Ovary (tissue), 9 donors: ENCODE data around the gene LENEP. TPM values are rescaled to one million over a fixed set of nuclear protein-coding genes. Genes with fewer than 3 reads are reported as not detected.
A peak's percentile ranks its signal among the peaks of the same experiment; 100 is the strongest.

Source experiments
- DNase-seq, 5 donors: peaks; one replicate each; pipeline ENCODE4 v3.0.0-alpha.2; 2019 to 2020
- H3K27ac ChIP-seq, 2 donors: fragments of 200-600 bp; one replicate each; pipeline versions ENCODE4 v1.5.1 to v1.8.0; 2019 to 2022
- H3K27me3 ChIP-seq: fragments of 200-600 bp; one replicate; pipeline ENCODE4 v1.8.0; 2022
- H3K36me3 ChIP-seq: fragments of 200-600 bp; sonication (generic); one replicate; pipeline ENCODE4 v1.5.1; 2019
- H3K4me1 ChIP-seq: one replicate; pipeline ENCODE4 v1.8.1; 2013; ENCODE audit warnings: mild to moderate bottlenecking, moderate library complexity; ENCODE audit not compliant: insufficient read depth
- H3K4me3 ChIP-seq: fragments of 200-600 bp; sonication (generic); one replicate; pipeline ENCODE4 v1.5.1; 2017
- H3K9me3 ChIP-seq, 2 donors: fragments of 200-600 bp in 1 of 2; sonication (generic) in 1 of 2; one replicate each; pipeline versions ENCODE4 v1.5.1 to v1.8.1; 2013 to 2019; ENCODE audit warnings: mild to moderate bottlenecking in 1 of 2, moderate library complexity in 1 of 2
- CTCF ChIP-seq, 3 donors: fragments of 450-650 bp in 2 of 3; fragments of 200-600 bp in 1 of 3; IDR thresholded peaks; one replicate each; pipeline versions ENCODE4 v1.5.1 to v1.8.0; 2016 to 2022; ENCODE audit warnings: antibody characterized with exemption in 3 of 3, mild to moderate bottlenecking in 1 of 3
- EP300 ChIP-seq: sonication (generic); formaldehyde crosslinking; IDR thresholded peaks from one replicate; pipeline ENCODE4 v1.6.1; 2017; ENCODE audit warnings: antibody characterized with exemption
- POLR2A ChIP-seq: fragments of 450-650 bp; IDR thresholded peaks from one replicate; pipeline ENCODE4 v1.6.1; 2017; ENCODE audit warnings: antibody characterized with exemption, mild to moderate bottlenecking, moderate library complexity
- WGBS, 3 donors: extraction: QIAGEN DNeasy Blood & Tissue Kit in 1 of 3; methylation state at CpG; one replicate each; pipeline versions ENCODE4 v1.1.5 to v1.1.7; 2013 to 2017; 5-methylcytosine and 5-hydroxymethylcytosine counted together
- intact Hi-C, 4 donors: fragments of 100-400 bp; cut with DNase I; formaldehyde crosslinking; loops; one replicate each; pipeline versions ENCODE4 v1.11.0 to v1.15.1; 2022 to 2023
- polyA plus RNA-seq, 2 donors: library from polyadenylated mRNA; stranded (reverse); fragments of 200-250 nt in 1 of 2; fragments of 350-450 nt in 1 of 2; fragmentation: Illumina TruSeq in 1 of 2; extraction: RNeasy Lipid Tissue Mini Kit (QIAGEN cat#74804) in 1 of 2; gene quantifications; one replicate each; pipeline ENCODE4 v1.2.3, GENCODE V29; 2013 to 2014
- total RNA-seq, 7 donors: library from RNA; depleted of rRNA in 2 of 7; stranded (reverse); fragments of >200 nt in 2 of 7; fragmentation: NEBNext Ultra II Directional in 3 of 7; extraction: Animal tissue kit (Norgen Biotek cat#: 25700) in 3 of 7; gene quantifications; one replicate each; pipeline versions ENCODE4 v1.1.0 to v1.2.4, GENCODE V29; 2016 to 2023
- donor health status: DM: no; HTN: no; CAD: no; lungs with moderate emphysema.
- donor health status: DM: no; HTN: no; CAD: no.
- donor health status: Bipolar disorder and iron deficiency.
- donor health status: DM: yes; HTN: yes; CAD: no.
- donor health status: DM: no; HTN: no; CAD: no.
- donor health status: DM: yes; HTN: yes; CAD: no.

The LENEP gene
- total and polyA plus RNA-seq, 9 donors, result not detected

GRCh38 chr1:154962156-154962749 is 31.1 kb upstream of the LENEP start:
- Histone ChIP-seq H3K36me3 (no peaks in the 10 kb centered on the region), H3K4me1 (peaks cover 1% of the 10 kb centered on the region), H3K27me3 (no peaks in the 10 kb centered on the region), H3K9me3 (no peaks in the 10 kb centered on the region), H3K27ac (peak overlapping the region; percentile 96 to 99), H3K4me3 (peak overlapping the region; percentile 82)
- no peak for TF ChIP-seq EP300
- no peak for TF ChIP-seq POLR2A
- TF ChIP-seq CTCF (IDR thresholded peaks at IDR 0.05), result no peak
- 3 to 4% (median 3%) methylated on average over 25 of the region's 25 CpGs for WGBS, 3 donors
- intact Hi-C loops, result loop anchor here in 3 of 4 donors (5.0 kb wide), 2 partner anchors 35 to 40 kb away; partner anchors contain the start of gene ZBTB7B (in 1 of the 3)
- DNase-seq, result peak in 2 of 5 donors; percentile 61 to 64

GRCh38 chr1:154962795-154963330 is 30.5 kb upstream of the LENEP start:
- H3K27ac ChIP-seq, result no peak overlapping the region
- H3K4me3 ChIP-seq, result no peak overlapping the region
- peak in 1 of 5 donors; percentile 31 for DNase-seq

GRCh38 chr1:154963643-154964042 is 29.7 kb upstream of the LENEP start:
- DNase-seq, result peak in 1 of 5 donors; percentile 25
- Histone ChIP-seq H3K27me3 (no peaks in the 10 kb centered on the region), H3K27ac (no peak overlapping the region), H3K36me3 (no peaks in the 10 kb centered on the region), H3K9me3 (no peaks in the 10 kb centered on the region), H3K4me3 (no peak overlapping the region), H3K4me1 (no peaks in the 10 kb centered on the region)
- WGBS, 3 donors, result 68 to 72% (median 71%) methylated on average over 8 of the region's 8 CpGs
- intact Hi-C loops, result loop anchor here in 3 of 4 donors (5.0 kb wide), 2 partner anchors 34 to 39 kb away; partner anchors contain the start of gene ZBTB7B (in 1 of the 3)
- TF ChIP-seq CTCF (IDR thresholded peaks at IDR 0.05) (no peak), POLR2A (no peak), EP300 (no peak)

More at GRCh38 chr1:154962795-154963330, 30.5 kb upstream of the LENEP start:
- Histone ChIP-seq H3K36me3 (no peaks in the 10 kb centered on the region), H3K27me3 (no peaks in the 10 kb centered on the region), H3K9me3 (no peaks in the 10 kb centered on the region), H3K4me1 (no peaks in the 10 kb centered on the region)
- intact Hi-C loops, result loop anchor here in 3 of 4 donors (5.0 kb wide), 2 partner anchors 34 to 39 kb away; partner anchors contain the start of gene ZBTB7B (in 1 of the 3)
- TF ChIP-seq POLR2A (no peak), CTCF (IDR thresholded peaks at IDR 0.05) (no peak), EP300 (no peak)
- 56 to 62% (median 58%) methylated on average over 6 of the region's 6 CpGs for WGBS, 3 donors

- no peak for DNase-seq
- Histone ChIP-seq H3K27ac (no peak overlapping the region), H3K36me3 (no peaks in the 10 kb centered on the region), H3K27me3 (no peaks in the 10 kb centered on the region), H3K4me1 (peaks cover 2% of the 10 kb centered on the region), H3K4me3 (no peak overlapping the region), H3K9me3 (no peaks in the 10 kb centered on the region)
- no peak for TF ChIP-seq POLR2A
- no peak for TF ChIP-seq CTCF (IDR thresholded peaks at IDR 0.05)
- no peak for TF ChIP-seq EP300
- 83 to 87% (median 85%) methylated on average over 6 of the region's 6 CpGs for WGBS, 3 donors
- intact Hi-C loops, result loop anchor here in 3 of 4 donors (5.0 kb wide), 2 partner anchors 33 to 38 kb away; partner anchors contain the start of gene ZBTB7B (in 1 of the 3)
Measured at GRCh38 chr1:154964359-154964758, 29.0 kb upstream of the LENEP start.
